Esophagus muscularis mucosa (tissue), 4 donors: ENCODE measurements around the gene EDARADD.

Experiments used
- EP300 ChIP-seq: sonication (generic); formaldehyde crosslinking; IDR thresholded peaks from one replicate; pipeline ENCODE4 v1.6.1; 2017; ENCODE audit warnings: antibody characterized with exemption
- POLR2A ChIP-seq: fragments of 450-650 bp; IDR thresholded peaks from one replicate; pipeline ENCODE4 v1.6.1; 2017; ENCODE audit warnings: antibody characterized with exemption, moderate library complexity, mild to moderate bottlenecking, low read depth
- POLR2AphosphoS5 ChIP-seq, 2 donors: sonication (generic); formaldehyde crosslinking; IDR thresholded peaks; one replicate each; pipeline ENCODE4 v1.6.1; 2017; ENCODE audit warnings: antibody characterized with exemption in 2 of 2
- TF ChIP-seq, protein P1 (sequence below), 3 experiments: fragments of 200-600 bp in 2 of 3; fragments of 450-650 bp in 1 of 3; sonication (generic) in 2 of 3; IDR thresholded peaks; one replicate each; pipeline ENCODE4 v1.5.1; 2017 to 2019; ENCODE audit warnings: antibody characterized with exemption in 3 of 3, mild to moderate bottlenecking in 2 of 3, moderate library complexity in 1 of 3

DNA sequence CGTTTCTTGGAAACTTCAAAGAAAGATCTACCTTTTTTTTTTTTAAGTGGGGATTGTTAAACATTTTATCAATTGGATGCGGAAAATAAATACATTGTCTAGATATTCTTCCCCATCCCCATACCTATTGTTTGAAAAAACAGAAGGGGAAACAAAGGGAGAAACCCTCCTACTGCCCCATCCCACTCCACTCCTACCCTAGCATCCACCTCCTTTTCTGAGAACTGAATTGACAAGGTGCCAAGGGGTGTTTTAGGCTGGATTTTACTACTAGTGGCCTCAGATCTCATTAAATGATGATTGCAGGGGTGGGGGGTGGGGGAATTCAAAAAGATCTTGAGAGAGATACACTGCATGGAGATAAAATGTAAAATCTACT is 2.6 kb downstream of the EDARADD start:
- no peak for TF ChIP-seq POLR2A
- TF ChIP-seq, protein P1, sequence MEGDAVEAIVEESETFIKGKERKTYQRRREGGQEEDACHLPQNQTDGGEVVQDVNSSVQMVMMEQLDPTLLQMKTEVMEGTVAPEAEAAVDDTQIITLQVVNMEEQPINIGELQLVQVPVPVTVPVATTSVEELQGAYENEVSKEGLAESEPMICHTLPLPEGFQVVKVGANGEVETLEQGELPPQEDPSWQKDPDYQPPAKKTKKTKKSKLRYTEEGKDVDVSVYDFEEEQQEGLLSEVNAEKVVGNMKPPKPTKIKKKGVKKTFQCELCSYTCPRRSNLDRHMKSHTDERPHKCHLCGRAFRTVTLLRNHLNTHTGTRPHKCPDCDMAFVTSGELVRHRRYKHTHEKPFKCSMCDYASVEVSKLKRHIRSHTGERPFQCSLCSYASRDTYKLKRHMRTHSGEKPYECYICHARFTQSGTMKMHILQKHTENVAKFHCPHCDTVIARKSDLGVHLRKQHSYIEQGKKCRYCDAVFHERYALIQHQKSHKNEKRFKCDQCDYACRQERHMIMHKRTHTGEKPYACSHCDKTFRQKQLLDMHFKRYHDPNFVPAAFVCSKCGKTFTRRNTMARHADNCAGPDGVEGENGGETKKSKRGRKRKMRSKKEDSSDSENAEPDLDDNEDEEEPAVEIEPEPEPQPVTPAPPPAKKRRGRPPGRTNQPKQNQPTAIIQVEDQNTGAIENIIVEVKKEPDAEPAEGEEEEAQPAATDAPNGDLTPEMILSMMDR (IDR thresholded peaks at IDR 0.05), result no peak
- no peak for TF ChIP-seq POLR2AphosphoS5 (IDR thresholded peaks at IDR 0.05)
- no peak for TF ChIP-seq EP300
